Gastrocnemius medialis (tissue), 4 donors: ENCODE results near the gene EVX2.

Experiments used
- POLR2A ChIP-seq, 2 donors: fragments of 450-650 bp; IDR thresholded peaks; one replicate each; pipeline ENCODE4 v1.6.1; 2017; ENCODE audit warnings: antibody characterized with exemption in 2 of 2, mild to moderate bottlenecking in 2 of 2, moderate library complexity in 2 of 2
- TF ChIP-seq, protein P1 (sequence below), 5 experiments: fragments of 450-650 bp in 3 of 5; fragments of 200-600 bp in 2 of 5; sonication (generic) in 2 of 5; IDR thresholded peaks in 4 of 5; conservative IDR thresholded peaks in 1 of 5; 1 replicate in 4 of 5; 2 replicates in 1 of 5; pipeline ENCODE4 v1.5.1; 2016 to 2019; ENCODE audit warnings: antibody characterized with exemption in 5 of 5, mild to moderate bottlenecking in 3 of 5, moderate library complexity in 3 of 5

DNA sequence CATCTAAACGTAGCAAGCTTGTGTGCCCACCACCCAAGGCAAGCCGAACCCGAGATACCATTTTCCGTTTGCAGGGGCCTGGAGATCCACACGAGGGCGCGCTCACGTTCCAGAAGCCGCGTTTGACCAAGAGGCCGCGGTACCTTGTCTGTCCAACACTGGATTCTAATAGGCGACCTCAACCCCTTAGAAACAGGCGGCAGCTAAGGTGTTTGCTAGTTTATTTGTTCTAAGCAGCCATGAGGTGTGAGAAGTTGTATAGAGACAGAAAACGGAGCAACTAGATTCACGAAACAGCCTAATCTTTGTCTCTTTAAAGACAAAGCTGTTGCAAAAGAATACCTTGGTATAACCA lies 27.5 kb upstream of the EVX2 start:
- TF ChIP-seq, protein P1, sequence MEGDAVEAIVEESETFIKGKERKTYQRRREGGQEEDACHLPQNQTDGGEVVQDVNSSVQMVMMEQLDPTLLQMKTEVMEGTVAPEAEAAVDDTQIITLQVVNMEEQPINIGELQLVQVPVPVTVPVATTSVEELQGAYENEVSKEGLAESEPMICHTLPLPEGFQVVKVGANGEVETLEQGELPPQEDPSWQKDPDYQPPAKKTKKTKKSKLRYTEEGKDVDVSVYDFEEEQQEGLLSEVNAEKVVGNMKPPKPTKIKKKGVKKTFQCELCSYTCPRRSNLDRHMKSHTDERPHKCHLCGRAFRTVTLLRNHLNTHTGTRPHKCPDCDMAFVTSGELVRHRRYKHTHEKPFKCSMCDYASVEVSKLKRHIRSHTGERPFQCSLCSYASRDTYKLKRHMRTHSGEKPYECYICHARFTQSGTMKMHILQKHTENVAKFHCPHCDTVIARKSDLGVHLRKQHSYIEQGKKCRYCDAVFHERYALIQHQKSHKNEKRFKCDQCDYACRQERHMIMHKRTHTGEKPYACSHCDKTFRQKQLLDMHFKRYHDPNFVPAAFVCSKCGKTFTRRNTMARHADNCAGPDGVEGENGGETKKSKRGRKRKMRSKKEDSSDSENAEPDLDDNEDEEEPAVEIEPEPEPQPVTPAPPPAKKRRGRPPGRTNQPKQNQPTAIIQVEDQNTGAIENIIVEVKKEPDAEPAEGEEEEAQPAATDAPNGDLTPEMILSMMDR (IDR thresholded peaks at IDR 0.05 in 4 of 5, conservative IDR thresholded peaks at IDR 0.05 in 1 of 5): peak in 3 of 5 experiments; percentile 46 to 66 (median 58)
- TF ChIP-seq POLR2A (IDR thresholded peaks at IDR 0.05): no peak
